HG03469 (cell line): ENCODE results near the gene TOP1.

ENCODE experiments used
- ATAC-seq: cut with Tn5 transposase; IDR thresholded peaks from one replicate; pipeline ENCODE4 v1.9.1; 2021; ENCODE audit warnings: mild to moderate bottlenecking, moderate library complexity, moderate number of reproducible peaks; ENCODE audit not compliant: unreplicated experiment

The TOP1 gene

GRCh38 chr20:41054070-41054846 is 25.6 kb downstream of the TOP1 start:
- ATAC-seq = no peak

DNA sequence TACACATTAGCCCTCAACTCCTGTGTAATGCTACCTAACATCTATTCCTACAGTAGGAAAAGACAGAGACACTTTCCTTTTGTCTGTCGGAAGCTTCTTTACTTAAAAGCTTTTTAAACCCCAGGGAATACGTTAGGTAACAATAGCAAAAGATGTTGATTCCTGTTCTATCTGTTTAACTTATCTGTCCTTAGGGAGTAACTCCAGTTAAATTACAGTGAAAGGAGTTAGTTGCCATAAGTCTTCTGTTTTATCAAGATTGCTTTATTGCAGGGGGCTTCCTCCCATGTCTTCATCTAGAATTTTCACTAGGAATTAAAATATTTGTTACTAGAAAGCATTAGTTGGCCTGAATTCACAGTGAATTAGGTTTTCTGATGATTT is 26.2 kb downstream of the TOP1 start:
- ATAC-seq = no peak

- no peak for ATAC-seq
Observed at GRCh38 chr20:41055679-41056078, 27.1 kb downstream of the TOP1 start.

DNA sequence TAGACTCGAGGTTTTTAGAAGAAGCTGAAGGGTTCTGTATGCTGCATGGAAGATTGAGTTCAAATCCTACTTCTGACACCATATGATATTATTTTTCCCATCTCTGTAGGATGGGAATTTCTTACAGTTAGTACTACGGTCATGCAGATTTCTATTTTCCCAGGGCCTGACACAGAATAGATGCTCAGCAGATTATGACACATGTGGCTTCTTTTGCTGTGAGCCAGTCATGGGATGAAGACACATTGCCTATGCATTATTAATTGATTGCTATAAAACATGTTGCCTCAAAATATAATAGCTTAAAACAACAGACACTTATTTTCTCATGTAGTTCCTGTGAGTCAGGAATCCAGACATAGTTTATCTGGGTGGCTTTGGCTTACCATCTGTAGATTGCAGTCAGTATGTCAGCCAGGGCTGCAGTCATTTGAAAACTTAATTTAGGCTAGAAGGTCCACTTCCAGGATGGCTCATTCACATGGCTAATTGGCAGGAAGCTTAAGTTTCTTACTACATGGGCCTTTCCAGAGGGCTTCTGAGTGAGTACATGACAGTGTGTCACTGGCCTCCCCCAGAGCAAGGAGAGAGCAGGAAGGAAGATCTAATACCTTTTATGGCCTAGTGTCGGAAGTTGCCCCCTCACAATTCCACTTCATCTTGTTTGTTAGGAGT is 29.5 kb downstream of the TOP1 start:
- no peak for ATAC-seq

- ATAC-seq = no peak
Observed at GRCh38 chr20:41058674-41059635, 30.3 kb downstream of the TOP1 start.

- ATAC-seq = no peak
Observed at GRCh38 chr20:41061155-41061554, 32.5 kb downstream of the TOP1 start.

- ATAC-seq = no peak
Observed at GRCh38 chr20:41063442-41063841, 34.8 kb downstream of the TOP1 start.

DNA sequence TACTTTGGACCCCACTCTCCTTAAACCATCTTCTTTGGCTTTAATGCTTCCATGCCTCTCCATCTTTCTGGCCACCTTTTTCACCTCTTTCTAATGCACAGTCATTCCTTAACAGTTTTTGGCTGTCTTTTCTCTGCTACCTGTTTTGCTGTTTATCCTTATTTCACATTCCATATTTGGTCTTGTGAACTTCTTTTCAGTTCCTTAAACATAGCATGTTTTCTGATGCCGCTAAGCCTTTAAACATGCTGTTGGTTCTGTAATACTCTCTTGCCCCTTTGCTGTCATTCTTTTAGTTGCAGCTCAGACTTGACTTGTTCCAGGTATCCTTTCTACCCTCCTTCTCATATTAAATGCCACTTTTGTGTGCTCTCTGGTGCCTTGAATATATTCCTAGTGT is 35.8 kb downstream of the TOP1 start:
- ATAC-seq = no peak

- no peak for ATAC-seq
Observed at GRCh38 chr20:41065716-41066115, 37.1 kb downstream of the TOP1 start.

DNA sequence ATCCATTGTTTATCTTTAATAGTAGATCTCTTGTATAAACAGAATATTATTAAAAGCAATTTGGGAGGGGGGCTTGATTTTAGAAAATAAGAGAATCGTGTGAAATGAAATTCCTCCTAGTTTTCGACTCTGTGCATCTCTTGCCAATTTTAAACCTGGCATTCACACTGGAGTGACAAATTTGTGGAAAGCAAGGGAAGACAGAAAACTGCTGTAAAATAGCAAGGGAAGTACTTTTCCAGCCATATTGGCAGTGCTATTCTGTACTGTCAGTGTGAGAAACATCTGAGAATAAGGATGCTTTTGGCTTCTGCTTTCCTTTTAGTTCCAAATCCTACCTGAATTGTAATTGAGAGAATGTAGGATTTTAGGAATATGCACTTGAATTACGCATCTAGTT is 40.2 kb downstream of the TOP1 start:
- ATAC-seq = no peak

- ATAC-seq = no peak
Observed at GRCh38 chr20:41072190-41072863, 43.7 kb downstream of the TOP1 start.

DNA sequence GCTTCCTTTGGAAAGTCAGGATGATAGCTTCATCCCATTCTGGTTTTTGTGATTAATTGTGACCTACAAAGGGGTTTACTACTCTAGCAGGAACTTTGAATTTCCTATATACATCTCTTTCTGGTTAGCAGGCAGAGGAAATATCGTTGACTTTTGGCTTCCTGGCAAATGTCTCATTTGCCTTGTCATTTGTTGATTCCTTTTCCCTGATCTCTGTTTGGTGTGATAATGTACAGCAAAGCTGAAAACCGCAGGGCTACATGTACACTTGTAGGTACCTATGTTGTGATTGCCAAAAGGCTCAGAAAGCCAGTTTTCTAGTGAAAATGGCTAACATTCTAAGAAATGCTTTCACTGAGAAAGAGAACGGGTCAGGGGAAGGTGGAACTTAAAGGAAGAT is 44.3 kb downstream of the TOP1 start:
- ATAC-seq = no peak

DNA sequence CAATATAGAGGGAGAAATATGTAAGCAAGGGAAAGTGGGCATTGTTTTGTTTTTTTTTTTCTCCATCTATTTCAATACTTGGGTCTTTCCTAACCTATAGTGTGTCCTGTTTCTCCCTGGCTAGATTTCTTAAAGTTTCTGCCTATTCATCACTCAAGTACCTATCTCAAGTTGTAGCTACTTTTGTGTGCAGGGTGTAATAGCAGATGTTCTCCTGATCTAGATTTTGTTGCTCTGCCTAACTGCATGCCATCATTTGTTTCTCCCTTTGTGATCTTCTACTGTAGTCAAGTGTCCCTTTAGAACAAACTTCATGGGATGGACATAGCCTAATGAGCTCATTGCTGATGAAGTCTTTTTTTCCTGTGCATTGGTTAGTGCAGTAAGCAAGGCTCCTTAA is 45.8 kb downstream of the TOP1 start:
- no peak for ATAC-seq

DNA sequence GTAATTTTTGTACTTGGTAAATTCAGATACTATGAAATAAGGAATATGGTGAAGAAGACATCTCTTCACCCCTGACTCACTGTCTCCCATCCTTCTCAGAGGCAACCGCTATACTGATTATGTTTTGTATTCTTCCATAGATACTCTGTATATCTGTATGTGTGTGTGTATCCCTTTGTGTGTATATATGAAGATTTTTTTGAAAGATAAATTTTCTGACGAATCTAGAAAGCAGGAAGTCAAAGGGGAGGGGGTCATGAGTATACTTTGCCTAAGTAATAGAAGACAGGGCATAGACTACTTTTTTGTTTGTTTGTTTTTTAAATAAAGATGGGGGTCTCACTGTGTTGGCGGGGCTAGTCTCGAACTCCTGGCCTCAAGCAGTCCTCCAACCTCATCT is 48.2 kb downstream of the TOP1 start:
- no peak for ATAC-seq

DNA sequence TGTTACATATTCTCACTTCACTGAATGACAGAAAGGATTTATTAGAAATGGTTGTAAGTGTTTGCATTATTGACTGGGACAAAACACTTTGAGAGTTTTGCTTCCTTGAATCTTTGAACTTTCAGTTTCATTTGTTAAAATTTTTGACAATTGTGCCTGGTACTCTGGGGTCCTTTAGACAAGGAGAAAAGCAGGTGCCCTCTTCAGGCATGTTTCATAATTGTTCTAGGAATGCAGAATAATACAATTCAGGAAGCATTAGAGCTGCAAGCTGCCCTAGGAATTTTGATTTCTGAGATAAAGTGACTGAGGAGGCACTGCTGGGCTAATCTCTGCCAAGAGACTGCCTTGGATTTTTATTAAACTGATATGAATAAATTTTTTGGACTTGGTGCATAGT is 49.7 kb downstream of the TOP1 start:
- no peak for ATAC-seq

DNA sequence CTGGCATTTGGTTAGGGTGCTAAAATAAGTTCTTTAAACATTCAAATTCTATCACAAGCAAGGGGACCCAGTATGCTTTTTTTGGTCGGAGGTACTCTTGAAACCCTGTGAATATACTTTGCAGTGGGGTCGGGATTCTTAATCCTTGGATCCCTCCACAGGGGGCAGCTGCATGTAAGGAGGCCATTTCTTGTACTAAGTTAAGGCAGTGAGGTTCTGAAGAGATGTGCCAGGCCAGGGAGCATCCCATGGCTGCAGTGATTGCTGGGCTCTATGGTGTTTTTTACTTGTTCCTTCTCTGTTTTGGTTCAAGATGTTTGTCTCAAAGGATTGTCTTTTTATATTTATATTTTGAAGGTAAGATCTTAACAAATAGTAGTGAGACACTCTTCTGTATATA is 50.4 kb downstream of the TOP1 start:
- no peak for ATAC-seq

- ATAC-seq = no peak
Observed at GRCh38 chr20:41080866-41081265, 52.2 kb downstream of the TOP1 start.

DNA sequence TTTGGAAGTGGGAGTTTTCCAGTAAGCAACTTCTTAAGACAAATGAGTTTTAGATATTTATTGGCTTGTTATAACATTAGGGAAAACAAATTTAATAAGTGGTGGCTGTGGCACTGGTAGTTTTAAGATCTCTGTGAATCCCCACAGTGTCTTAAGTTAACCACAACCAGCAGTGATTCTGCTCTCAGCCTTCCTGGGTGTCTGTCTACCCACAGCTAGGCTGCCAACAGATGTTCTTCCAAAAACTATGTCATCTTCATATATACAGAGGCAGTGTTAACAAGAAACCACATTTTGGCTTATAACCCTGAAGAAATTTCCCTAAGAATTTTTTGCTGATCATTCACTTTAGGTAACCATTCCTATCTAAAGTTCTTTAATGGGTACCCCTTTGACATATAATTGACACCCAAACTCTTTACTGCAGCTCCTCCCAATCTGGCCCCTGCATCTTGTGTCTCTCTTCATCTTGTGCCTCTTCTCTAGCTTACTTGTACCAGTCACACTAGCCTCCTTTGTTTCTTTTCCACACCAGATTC is 52.7 kb downstream of the TOP1 start:
- no peak for ATAC-seq

GRCh38 chr20:41082306-41082705 is 53.7 kb downstream of the TOP1 start:
- no peak for ATAC-seq

GRCh38 chr20:41085606-41086005 is 57.0 kb downstream of the TOP1 start:
- no peak for ATAC-seq
